GM12872 (cell line): ENCODE results near the gene PCDHA8.

Source experiments
- CTCF ChIP-seq: IDR thresholded peaks from 3 replicates; pipeline ENCODE4 v1.5.1; 2011; ENCODE audit warnings: low read depth, mild to moderate bottlenecking, low read length, moderate library complexity; ENCODE audit not compliant: insufficient read depth

PCDHA8 gene

GRCh38 chr5:140840978-140841962, at the start of gene PCDHA8:
Gene PCDHA8, plus strand, starts transcription at chr5:140841187. Its CDS starts 135 bp downstream, at chr5:140841322.
- peak; percentile 25; the same call in 1 of the 3 replicates for TF ChIP-seq CTCF

- TF ChIP-seq CTCF: no peak
Measured at GRCh38 chr5:140794595-140795258, 46.3 kb upstream of the PCDHA8 start, which contains the start of gene PCDHA2. Gene PCDHA2, plus strand, starts transcription at chr5:140794852.

- TF ChIP-seq CTCF: no peak
Measured at GRCh38 chr5:140795259-140795641, 45.7 kb upstream of the PCDHA8 start.

GRCh38 chr5:140796718-140797095, 44.3 kb upstream of the PCDHA8 start:
- no peak for TF ChIP-seq CTCF

GRCh38 chr5:140800816-140801493, 40.0 kb upstream of the PCDHA8 start, which contains the start of gene PCDHA3:
Gene PCDHA3, plus strand, starts transcription at chr5:140801057.
- no peak for TF ChIP-seq CTCF

GRCh38 chr5:140801494-140801841, 39.5 kb upstream of the PCDHA8 start:
- no peak for TF ChIP-seq CTCF

- TF ChIP-seq CTCF: no peak
Measured at GRCh38 chr5:140802781-140803271, 38.2 kb upstream of the PCDHA8 start.
